ENCODE measurements around the gene NOTUM. TPM values are rescaled to one million over a fixed set of nuclear protein-coding genes. Genes with fewer than 3 reads are reported as not detected.

NOTUM gene
- total and polyA plus RNA-seq, 2 of the 4 experiments (the other 2 are of a cell fraction) = 0.05 TPM; not detected in 1

DNA sequence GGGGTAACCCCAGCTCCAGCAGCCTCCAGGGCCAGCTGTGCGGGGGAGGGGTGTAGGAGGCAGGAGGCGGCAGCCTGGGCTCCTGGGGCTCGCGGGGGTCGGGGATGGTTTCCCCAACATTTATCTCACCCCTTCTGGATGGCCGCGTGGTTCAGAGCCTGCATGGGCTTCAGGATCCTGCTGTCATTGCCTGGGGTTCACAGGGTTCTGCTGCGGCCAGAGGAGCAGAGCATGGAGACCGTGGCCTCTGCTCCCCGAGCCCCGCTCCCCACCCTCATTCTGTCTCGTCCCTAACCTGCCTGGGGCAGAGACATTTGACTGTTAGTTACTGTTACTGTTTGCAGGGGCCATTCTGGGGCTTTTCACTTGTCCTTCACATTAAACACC is 18.8 kb downstream of the NOTUM start:
- Histone ChIP-seq H2AFZ (replicated peaks; ENCODE audit: low read length, poor library complexity) (peak overlapping the region; percentile 3), H2BK5ac (ENCODE audit: low read depth, low read length, poor library complexity, severe bottlenecking) (no peak overlapping the region), H3K4me3 (ENCODE audit: insufficient read depth, low read depth, low read length) (no peak overlapping the region), H3K4me2 (ENCODE audit: low read depth, low read length) (no peak overlapping the region), H4K20me1 (ENCODE audit: insufficient read depth, low read length) (no peaks in the 10 kb centered on the region; the same call in 1 of the 2 replicates), H4K8ac (ENCODE audit: low read depth in 2 of 2, low read length in 2 of 2) (no peak overlapping the region), H4K5ac (ENCODE audit: low read depth, low read length) (no peak overlapping the region), H3K36me3 (ENCODE audit: control insufficient read depth, insufficient read depth, low read length) (no peaks in the 10 kb centered on the region), H3K56ac (ENCODE audit: extremely low read depth, insufficient read depth, low read length) (no peak overlapping the region), H2BK120ac (ENCODE audit: low read depth, low read length) (no peak overlapping the region), H3K27ac (ENCODE audit: insufficient read depth, low read length) (no peak overlapping the region), H2BK15ac (ENCODE audit: low read depth, low read length) (no peak overlapping the region), H2AK9ac (replicated peaks; ENCODE audit: low read depth, low read length, poor library complexity) (no peak overlapping the region), H3K9ac (ENCODE audit: low read depth, low read length) (no peak overlapping the region), H2AK5ac (ENCODE audit: low read depth, low read length) (no peak overlapping the region), H3K9me3 (ENCODE audit: control insufficient read depth, insufficient read depth, low read length) (no peaks in the 10 kb centered on the region), H3K27me3 (ENCODE audit: control insufficient read depth, insufficient read depth, low read length) (peaks cover 25% of the 10 kb centered on the region), H2BK20ac (ENCODE audit: low read depth, low read length) (no peak overlapping the region), H3K14ac (replicated peaks; ENCODE audit: low read depth, low read length) (no peak overlapping the region), H3K9me1 (ENCODE audit: insufficient read depth, low read length) (no peaks in the 10 kb centered on the region), H3K79me1 (ENCODE audit: low read depth in 1 of 2, low read length in 2 of 2) (no peaks in the 10 kb centered on the region; a peak in 1 of 4 replicates), H4K91ac (ENCODE audit: insufficient read depth, low read depth, low read length) (no peak overlapping the region), H3K23ac (ENCODE audit: low read depth, low read length) (no peak overlapping the region), H3K18ac (ENCODE audit: low read depth, low read length) (no peak overlapping the region), H3K4me1 (ENCODE audit: control insufficient read depth, insufficient read depth, low read length) (no peaks in the 10 kb centered on the region), H3K4ac (ENCODE audit: low read depth, low read length) (no peak overlapping the region)
- no TSS peak for BruUV-seq (replicated peaks)
- ATAC-seq (ENCODE audit: low read depth) (no peak), DNase-seq (no peak)
- ChIA-PET POLR2A (ENCODE audit: unreplicated experiment) (no interaction called here), CTCF (interaction anchor here (1.1 kb wide), 1 partner anchor 17 kb away, joined by 3 read pairs; no protein-coding TSS in a partner anchor)
- intact Hi-C loops (cut with micrococcal nuclease) (no loop called here), dilution Hi-C loops (cut with HindIII; ENCODE audit: low sequenced_read_pairs, unreplicated experiment) (no loop called here), in situ Hi-C loops (cut with MboI; ENCODE audit: low sequenced_read_pairs) (no loop called here)
- TF ChIP-seq, protein P1, sequence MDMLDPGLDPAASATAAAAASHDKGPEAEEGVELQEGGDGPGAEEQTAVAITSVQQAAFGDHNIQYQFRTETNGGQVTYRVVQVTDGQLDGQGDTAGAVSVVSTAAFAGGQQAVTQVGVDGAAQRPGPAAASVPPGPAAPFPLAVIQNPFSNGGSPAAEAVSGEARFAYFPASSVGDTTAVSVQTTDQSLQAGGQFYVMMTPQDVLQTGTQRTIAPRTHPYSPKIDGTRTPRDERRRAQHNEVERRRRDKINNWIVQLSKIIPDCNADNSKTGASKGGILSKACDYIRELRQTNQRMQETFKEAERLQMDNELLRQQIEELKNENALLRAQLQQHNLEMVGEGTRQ (IDR thresholded peaks at IDR 0.05; ENCODE audit: low read depth, low read length) = no peak
- no peak for TF ChIP-seq POLR2A (IDR thresholded peaks at IDR 0.05; ENCODE audit: low read depth, low read length)
- no peak for TF ChIP-seq RAD21 (IDR thresholded peaks at IDR 0.05; ENCODE audit: low read length)
- no peak for TF ChIP-seq MAZ (IDR thresholded peaks at IDR 0.05; ENCODE audit: borderline replicate concordance, low read depth, low read length)
- TF ChIP-seq, protein P2, sequence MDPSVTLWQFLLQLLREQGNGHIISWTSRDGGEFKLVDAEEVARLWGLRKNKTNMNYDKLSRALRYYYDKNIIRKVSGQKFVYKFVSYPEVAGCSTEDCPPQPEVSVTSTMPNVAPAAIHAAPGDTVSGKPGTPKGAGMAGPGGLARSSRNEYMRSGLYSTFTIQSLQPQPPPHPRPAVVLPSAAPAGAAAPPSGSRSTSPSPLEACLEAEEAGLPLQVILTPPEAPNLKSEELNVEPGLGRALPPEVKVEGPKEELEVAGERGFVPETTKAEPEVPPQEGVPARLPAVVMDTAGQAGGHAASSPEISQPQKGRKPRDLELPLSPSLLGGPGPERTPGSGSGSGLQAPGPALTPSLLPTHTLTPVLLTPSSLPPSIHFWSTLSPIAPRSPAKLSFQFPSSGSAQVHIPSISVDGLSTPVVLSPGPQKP (IDR thresholded peaks at IDR 0.05; ENCODE audit: borderline replicate concordance, low read depth, low read length) = no peak
- no peak for TF ChIP-seq RCOR1 (IDR thresholded peaks at IDR 0.05; ENCODE audit: insufficient replicate concordance, low read length)
- no peak for TF ChIP-seq MAFK (IDR thresholded peaks at IDR 0.05; ENCODE audit: low read depth, low read length)
- no peak for TF ChIP-seq CEBPB (IDR thresholded peaks at IDR 0.05; ENCODE audit: low read depth, low read length)
- TF ChIP-seq NFE2L2 (IDR thresholded peaks at IDR 0.05; ENCODE audit: low read depth, low read length) = no peak
- TF ChIP-seq BHLHE40 (IDR thresholded peaks at IDR 0.05; ENCODE audit: low read depth, low read length) = no peak
- no peak for TF ChIP-seq RFX5 (IDR thresholded peaks at IDR 0.05; ENCODE audit: low read depth, low read length)
- TF ChIP-seq CHD1 (IDR thresholded peaks at IDR 0.05; ENCODE audit: low read depth, low read length) = no peak
- no peak for TF ChIP-seq FOS (IDR thresholded peaks at IDR 0.05; ENCODE audit: low read depth, low read length)
- TF ChIP-seq SMC3 (IDR thresholded peaks at IDR 0.05; ENCODE audit: low read depth, low read length) = no peak
- TF ChIP-seq MXI1 (IDR thresholded peaks at IDR 0.05; ENCODE audit: borderline replicate concordance, low read depth, low read length) = no peak
- no CpG with 5 or more reads among the region's 12 CpGs for WGBS, 2 experiments (ENCODE audit: extremely low coverage in 2 of 2, insufficient read length in 1 of 2)
